ENCODE results near the gene KRT38.
A peak's percentile ranks its signal among the peaks of the same experiment; 100 is the strongest.

KRT38 gene

DNA sequence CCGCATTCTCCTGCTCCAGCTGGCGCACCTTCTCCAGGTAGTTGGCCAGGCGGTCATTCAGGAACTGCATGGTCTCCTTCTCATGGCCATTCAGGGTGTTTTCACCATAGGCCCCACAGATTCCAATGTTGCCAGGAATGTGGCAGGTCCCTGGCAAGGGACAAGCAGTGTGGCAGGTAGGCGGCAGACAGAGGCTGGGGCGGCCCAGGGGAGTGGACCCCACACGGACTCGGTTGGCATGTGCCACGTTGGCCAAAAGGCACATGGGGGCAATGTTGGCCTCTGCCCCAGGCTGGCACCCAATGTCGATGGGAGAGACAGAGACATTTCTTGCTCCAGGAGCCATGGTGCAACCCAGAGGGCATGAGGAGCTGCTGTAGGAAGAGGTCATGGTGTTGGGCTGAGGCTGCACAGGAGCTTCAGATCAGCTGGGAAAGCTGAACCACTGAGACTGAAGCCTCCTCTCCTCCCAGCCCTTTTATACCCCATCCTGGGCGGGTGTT lies at the start of gene KRT38:
KRT38 (minus strand) TSS at position 453 of the 503 bp plus-strand sequence; CDS start at position 391, 62 bp downstream.
- no peak for DNase-seq (ENCODE audit: low read depth)

GRCh38 chr17:41489531-41489930 lies 48.7 kb upstream of the KRT38 start, which contains the start of gene KRT36:
Gene KRT36 (minus strand): TSS chr17:41489910. CDS start chr17:41489864, 46 bp downstream.
- DNase-seq (ENCODE audit: low read depth): no peak

GRCh38 chr17:41486809-41487530 lies 46.2 kb upstream of the KRT38 start:
- DNase-seq (ENCODE audit: low read depth): no peak

DNA sequence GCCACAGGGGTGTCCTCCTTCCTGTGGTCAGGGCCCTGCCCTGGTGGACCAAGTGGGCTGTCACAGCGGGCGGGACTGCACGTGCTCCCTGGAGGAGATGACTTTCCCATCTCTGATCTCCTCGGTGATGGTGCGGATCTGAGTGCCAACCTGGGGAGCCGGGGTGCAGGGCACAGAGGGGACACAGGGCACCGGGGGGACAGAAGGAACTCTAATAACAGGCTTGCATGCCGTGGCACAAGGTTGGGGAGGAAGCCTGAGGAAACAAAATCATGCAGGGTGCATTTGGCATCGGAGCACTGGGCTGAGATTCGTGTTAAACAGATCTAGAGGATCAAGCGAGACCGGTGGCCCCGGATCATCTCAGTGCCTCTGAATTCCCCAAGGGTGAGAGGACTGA lies 45.5 kb upstream of the KRT38 start:
- no peak for DNase-seq (ENCODE audit: low read depth)

DNA sequence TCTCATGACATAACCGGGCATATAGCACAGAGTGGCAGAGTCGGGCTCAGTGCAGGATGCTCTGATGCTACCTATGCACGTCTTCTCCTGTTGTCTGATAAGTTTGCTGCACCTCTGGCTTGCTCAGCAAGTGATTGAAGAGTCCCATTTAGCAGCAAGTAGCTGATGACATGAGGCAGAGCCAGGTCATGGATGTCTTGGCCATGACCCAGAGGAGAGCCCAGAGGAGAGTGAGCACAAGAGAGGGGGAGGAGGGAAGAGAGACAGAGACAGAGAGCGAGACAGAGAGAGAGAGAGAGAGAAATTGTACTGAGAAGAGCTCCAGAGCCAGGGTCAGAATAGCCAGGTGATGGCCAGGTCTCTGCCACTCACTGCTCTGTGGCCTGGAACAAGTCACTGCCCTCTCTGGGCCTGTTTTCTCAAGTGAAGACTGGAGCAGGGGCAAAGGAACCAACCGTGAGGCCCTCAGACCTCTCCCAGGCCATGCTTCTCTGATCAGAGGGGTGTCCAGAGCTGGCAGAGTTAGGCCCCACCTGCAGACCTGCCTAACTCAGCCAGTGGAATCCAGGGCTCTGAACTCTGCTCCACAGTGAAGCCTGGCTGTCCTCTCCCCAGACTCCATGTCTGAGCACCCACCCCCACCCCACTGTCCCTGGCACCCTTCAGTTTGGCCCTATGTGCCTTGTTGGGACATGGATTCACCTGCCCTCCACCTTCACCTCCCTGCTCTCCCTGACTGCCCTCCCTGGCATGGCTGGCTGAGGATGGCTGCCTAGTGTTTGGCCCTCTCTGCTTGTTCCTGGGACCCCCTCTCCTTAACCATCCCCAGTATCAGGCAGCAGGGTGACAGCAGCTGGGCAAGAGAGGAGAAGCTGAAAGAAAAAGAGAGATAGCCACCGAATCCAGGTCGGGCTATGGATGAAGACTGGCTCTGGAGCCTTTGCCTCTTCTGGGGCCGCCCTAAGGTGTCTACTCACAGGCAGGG lies 44.4 kb upstream of the KRT38 start:
- DNase-seq (ENCODE audit: low read depth): peak; percentile 25

DNA sequence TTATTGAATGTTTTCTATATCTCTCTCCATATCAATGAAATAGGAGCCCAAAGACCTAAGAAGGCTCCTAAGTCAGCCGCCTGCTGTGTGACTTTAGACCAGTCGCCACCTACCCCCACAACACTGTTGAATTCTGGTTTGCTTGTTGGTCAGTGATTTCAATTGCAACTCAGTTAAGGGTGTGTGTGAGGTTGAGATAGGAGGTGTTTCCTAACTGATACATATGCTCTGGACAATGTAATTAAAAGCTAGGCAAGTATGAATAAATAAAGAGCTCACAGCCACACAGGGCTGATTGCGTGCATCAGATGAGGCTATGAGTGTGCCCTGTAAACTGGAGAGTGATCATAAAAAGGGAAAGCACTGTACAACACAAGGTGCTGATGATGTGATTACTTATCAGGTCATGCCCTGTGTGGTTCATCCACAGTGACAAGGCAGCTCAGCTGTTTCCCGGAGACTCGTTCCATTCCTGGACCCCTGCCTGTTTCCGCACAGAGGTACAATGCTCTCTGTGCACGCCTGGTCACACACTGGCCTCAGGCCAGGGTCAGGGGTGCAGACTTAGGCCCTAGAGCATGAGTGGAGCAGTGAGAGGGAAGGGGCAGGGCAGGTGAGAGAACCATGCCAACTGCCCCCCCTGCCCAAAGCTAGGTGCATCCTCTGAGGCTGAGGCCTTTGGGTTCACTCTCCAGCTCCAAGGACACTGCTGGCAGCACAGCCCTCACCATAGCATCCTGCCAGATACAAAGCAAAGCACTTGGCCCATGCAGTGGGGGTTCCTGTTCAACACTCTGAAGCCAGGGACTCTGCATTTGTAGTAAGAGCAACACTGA lies 43.4 kb upstream of the KRT38 start:
- DNase-seq (ENCODE audit: low read depth): peak; percentile 55

- DNase-seq (ENCODE audit: low read depth): no peak
Observed at GRCh38 chr17:41483531-41483930, 42.7 kb upstream of the KRT38 start.

DNA sequence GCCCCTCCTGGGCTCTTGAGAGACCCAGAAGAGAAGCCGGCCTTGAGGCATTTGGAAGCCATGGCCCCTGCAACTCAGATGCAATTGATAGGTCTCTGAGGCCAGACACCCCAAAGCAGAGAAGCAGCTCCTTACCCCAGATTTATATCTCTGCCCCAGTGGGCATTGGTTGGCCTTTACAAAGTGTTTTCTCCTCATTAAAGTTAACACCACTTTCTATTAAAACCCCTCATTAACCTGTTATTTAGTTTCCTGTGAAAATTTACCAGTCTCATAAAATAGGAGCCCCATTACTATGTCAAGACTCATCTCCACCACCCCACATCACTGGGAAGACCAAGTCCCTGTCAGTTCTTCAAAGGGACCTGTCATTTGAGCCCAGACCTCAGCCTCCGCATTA lies 40.3 kb upstream of the KRT38 start, which contains the start of gene KRT35:
KRT35 (minus strand) TSS at position 116 of the 400 bp plus-strand sequence; CDS start at position 62, 54 bp downstream.
- no peak for DNase-seq (ENCODE audit: low read depth)

DNA sequence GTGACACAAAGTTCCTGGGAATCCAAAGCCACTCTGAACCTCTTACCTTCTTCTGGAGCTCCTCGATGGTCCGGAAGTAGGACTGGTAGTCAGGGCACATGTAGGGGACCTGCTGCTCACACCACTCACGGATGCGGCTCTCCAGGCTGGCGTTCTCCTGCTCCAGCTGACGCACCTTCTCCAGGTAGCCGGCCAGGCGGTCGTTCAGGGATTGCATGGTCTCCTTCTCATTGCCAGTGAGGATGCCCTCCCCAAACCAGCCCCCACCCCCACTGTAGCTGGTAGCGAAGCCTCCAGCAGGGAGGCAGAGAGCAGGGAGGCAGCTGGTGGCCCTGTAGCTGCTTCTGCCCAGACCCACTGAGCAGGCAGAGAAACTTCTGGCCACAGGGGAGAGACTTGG lies 39.8 kb upstream of the KRT38 start:
- DNase-seq (ENCODE audit: low read depth): no peak

DNA sequence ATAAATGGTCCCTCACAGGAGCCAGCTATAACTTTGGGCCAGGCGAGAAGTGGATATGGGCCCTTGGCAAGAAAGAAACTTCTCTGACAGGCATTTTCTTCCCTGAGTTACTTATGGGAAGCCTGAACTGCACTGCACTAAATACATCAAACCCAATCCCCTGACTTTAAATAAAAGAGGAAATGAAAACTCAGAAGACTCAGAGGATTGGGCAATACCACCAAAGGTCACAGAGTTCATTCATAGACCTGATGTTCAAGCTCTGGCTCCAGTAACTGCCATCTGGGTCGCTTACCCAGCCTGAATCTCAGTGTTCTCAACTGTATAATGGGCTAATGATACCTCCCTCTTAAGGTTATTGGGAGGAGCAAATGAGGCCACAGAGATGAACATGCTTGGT lies 39.4 kb upstream of the KRT38 start:
- DNase-seq (ENCODE audit: low read depth): no peak

GRCh38 chr17:41478237-41478636 lies 37.5 kb upstream of the KRT38 start:
- no peak for DNase-seq (ENCODE audit: low read depth)

GRCh38 chr17:41476866-41477815 lies 36.4 kb upstream of the KRT38 start:
- DNase-seq (ENCODE audit: low read depth): no peak

DNA sequence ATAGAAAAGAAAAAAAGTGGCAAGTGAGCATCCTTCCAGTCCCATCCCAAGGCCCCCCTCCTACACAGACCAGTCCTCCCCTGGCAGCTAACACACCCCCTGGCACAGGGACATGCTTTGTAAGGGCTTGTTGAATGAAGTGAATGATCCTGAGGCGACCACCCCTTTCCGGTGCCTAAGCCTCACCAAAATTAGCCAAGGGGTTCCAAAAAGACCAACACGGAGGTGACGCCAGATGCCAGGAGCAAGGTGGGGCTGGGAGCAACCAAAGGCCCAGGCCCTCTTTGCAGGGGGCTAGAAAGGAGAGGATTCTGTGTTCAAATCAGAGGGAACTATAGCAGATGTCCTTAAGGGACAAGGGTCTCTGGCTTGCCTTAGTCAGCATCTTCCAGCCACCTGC lies 34.6 kb upstream of the KRT38 start:
- no peak for DNase-seq (ENCODE audit: low read depth)

GRCh38 chr17:41474863-41475262 lies 34.1 kb upstream of the KRT38 start:
- no peak for DNase-seq (ENCODE audit: low read depth)

DNA sequence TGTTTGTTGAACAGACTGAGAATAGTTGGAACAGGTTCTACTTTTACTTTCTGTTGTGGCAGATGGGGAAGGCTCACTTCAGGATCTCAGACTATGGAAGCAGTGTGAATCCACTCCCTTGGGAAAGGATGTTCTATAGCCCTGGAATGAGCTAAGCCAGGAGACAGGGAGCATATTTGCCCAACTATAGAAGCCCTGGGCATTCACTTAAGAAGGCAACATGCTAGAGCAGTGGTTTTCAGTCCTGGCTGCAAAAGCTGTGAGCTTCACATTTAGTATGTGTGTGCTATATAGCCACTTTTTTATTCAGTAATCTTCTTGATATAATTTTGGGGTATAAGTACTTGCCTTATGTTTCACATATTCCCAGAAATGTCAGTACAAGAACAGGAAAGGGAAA lies 27.6 kb upstream of the KRT38 start:
- DNase-seq (ENCODE audit: low read depth): no peak

GRCh38 chr17:41467561-41467960 lies 26.8 kb upstream of the KRT38 start:
- DNase-seq (ENCODE audit: low read depth): no peak

DNA sequence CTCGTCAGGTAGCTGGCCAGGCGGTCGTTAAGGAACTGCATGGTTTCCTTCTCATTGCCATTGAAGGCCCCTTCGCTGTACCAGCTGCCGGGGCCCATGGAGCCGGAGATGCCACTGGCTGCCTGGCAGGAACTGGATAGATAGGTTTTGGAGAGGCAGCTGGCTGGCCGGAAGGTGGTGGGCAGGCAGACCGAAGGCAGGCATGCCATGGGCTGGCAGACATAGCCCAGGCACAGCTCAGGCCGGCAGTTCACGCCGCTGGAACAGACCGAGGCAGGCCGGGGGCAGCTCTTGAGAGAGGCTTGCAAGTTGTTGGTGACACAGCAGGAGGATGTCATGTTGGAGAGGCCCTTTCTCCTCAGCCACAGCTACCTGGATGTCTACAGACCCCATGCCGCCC lies 26.2 kb upstream of the KRT38 start, which contains the start of gene KRT32:
KRT32 (minus strand) TSS at position 399 of the 400 bp plus-strand sequence; CDS start at position 338, 61 bp downstream.
- DNase-seq (ENCODE audit: low read depth): no peak

DNA sequence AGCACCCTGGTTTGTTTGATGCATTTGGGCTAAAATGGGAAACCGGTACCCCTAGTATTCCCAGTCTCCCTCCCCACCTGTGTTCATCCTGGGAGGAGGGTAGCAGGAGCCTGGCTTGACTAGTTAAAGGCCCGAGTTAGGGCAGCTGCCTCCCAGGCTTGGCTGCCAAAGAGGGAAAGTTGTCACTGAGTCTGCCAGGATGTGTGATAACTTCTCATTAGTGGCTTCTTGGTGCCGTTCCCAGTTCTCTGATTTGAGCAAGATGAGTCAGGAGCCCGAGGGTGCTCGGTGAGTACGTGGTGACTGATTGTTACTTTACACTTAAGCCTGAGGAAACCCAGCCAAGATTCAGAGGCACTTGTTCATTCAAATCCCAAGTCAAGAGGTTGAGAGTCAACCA lies 23.9 kb upstream of the KRT38 start:
- DNase-seq (ENCODE audit: low read depth): peak; percentile 98

DNA sequence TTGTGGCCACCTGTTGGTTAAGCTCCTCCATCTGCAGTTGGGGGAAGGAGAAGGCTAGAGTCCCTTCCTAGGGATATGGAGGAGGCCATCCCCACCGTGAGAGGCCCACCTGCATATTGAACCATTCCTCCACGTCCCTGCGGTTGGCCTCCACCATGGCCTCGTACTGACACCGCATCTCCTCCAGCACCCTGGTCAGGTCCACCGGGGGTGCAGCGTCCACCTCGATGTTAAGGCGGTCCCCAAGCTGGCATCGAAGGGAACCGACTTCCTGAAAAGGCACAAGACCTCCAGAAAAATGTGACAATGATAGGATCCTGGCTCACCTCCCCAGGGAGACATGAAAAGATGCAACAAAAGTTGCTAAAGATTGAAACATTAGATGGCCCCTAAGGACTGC lies 23.4 kb upstream of the KRT38 start:
- DNase-seq (ENCODE audit: low read depth): no peak

DNA sequence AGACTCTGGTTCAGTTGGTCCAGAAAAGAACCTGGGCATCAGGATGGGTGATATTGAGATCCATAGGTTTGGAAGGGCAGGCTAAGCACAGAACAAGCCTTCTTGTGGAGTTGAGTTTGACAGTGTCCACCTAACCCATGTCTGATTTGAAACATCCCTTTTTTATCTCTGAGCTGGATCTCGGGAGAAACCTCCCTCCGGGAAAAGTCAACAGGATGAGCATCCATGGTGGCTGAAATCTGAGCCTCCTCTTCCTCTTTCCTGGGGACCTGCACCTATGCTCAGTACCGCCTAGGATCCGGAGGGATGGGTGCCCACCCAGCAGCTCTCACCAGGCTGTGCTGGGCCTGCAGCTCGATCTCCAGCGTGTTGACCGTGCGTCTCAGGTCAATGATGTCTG lies 23.0 kb upstream of the KRT38 start:
- peak; percentile 36 for DNase-seq (ENCODE audit: low read depth)

All from EH (cell line).